ENCODE results near the gene PTPRQ. TPM values are rescaled to one million over a fixed set of nuclear protein-coding genes. Genes with fewer than 3 reads are reported as not detected.

PTPRQ gene
- total and polyA plus RNA-seq, 2 of the 8 experiments (the other 6 are each of a cell fraction or from before 2014, with no cell fraction given), result not detected

DNA sequence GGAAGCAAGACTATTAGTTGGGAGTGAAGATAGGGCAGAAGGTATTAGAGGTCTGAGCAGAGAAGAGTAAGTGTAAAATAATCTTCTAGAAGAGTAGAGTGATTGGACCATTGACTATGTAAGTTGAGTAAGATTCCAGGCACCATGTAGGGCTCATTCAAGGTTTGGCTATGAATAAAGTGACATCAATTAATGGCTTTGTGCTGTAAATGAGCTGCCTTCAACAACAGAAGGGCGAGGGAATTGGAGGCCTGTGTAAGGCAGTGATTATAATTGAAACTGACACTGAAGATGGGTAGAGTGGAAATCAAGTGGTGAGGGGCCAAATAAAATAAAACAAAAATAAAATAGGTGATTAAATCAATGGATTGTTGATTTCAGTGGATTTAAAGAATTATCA is 26.4 kb downstream of the PTPRQ start (continued):
- peak; percentile 90 for TF ChIP-seq NANOG (IDR thresholded peaks at IDR 0.05; ENCODE audit: insufficient read depth, low read depth, low read length, poor library complexity, severe bottlenecking)
- no peak for TF ChIP-seq BACH1 (IDR thresholded peaks at IDR 0.05; ENCODE audit: low read length)
- no peak for TF ChIP-seq RNF2 (IDR thresholded peaks at IDR 0.05; ENCODE audit: borderline replicate concordance, low read depth, low read length, missing control alignments, poor library complexity, severe bottlenecking)

Measured in H1 (cell line).